ENCODE measurements around the gene ASAP3.

GRCh38 chr1:23522244-23522982 lies 38.4 kb upstream of the ASAP3 start:
- TF ChIP-seq CTCF (IDR thresholded peaks at IDR 0.05) = no peak
- no peak for TF ChIP-seq EZH2 (IDR thresholded peaks at IDR 0.05)
- no peak for TF ChIP-seq EZH2phosphoT487 (IDR thresholded peaks at IDR 0.05)

Data from neural progenitor cell (in vitro differentiated cells).